K562 (cell line): ENCODE results near the gene RAI1. TPM values are rescaled to one million over a fixed set of nuclear protein-coding genes. Genes with fewer than 3 reads are reported as not detected.

Source experiments
- ATAC-seq: fragments of 200-7000 bp; cut with Tn5 transposase; 3 replicates; pipeline ENCODE4 v1.9.1; 2020; ENCODE audit warnings: moderate library complexity
- BruUV-seq: library from RNA; stranded (reverse); fragments of 400-500 nt; replicated peaks from 2 replicates; lab custom pipeline; 2021; lab: Mats Ljungman, UMichigan
- CTCF ChIA-PET: fragments of 300-600 bp; formaldehyde crosslinking; extraction: SDS; loops from one replicate; lab custom pipeline; 2021; ENCODE audit warnings: low intra/inter-chr PET ratio; lab: Yijun Ruan, JAX
- POLR2A ChIA-PET: fragments of 300-600, 350-650 bp; sonication (Branson Sonifier 250); formaldehyde crosslinking; extraction: SDS; loops from one replicate; lab custom pipeline; 2021; ENCODE audit warnings: antibody characterized with exemption, inconsistent platforms; lab: Yijun Ruan, JAX
- DNase-seq, 4 experiments: peaks; one replicate each; pipeline versions ENCODE4 v3.0.0 to v3.0.0-alpha.2; 2011 to 2018; ENCODE audit warnings: low spot score in 3 of 4, mixed read lengths in 3 of 4; ENCODE audit errors: extremely low read depth in 1 of 4
- FAIRE-seq: peaks from 2 replicates; lab custom pipeline; 2011; peaks lifted over from hg19 to GRCh38; lab: Jason Lieb, UNC
- H2AFZ ChIP-seq: 2 replicates; pipeline ENCODE4 v1.6.0; 2011; ENCODE audit warnings: low read depth, low read length, control low read depth, inconsistent platforms
- H3K27ac ChIP-seq: fragments of 200-600 bp; 3 replicates; pipeline ENCODE4 v1.8.0; 2011; ENCODE audit warnings: low read depth, mild to moderate bottlenecking, control low read depth, inconsistent platforms, low read length, moderate library complexity, mixed read lengths; ENCODE audit errors: extremely low read depth
- H3K27me3 ChIP-seq, 2 experiments: fragments of 300-600 bp in 1 of 2; 2 replicates in 1 of 2; 3 replicates in 1 of 2; pipeline versions ENCODE4 v1.6.0 to v1.8.0; 2011; ENCODE audit warnings: inconsistent platforms in 2 of 2, low read length in 2 of 2, mild to moderate bottlenecking in 1 of 2, mixed read lengths in 1 of 2, moderate library complexity in 1 of 2; ENCODE audit not compliant: control insufficient read depth in 2 of 2, insufficient read depth in 2 of 2
- H3K36me3 ChIP-seq: fragments of 300-600 bp; 3 replicates; pipeline ENCODE4 v1.8.0; 2011; ENCODE audit warnings: mild to moderate bottlenecking, low read length, inconsistent platforms; ENCODE audit not compliant: control insufficient read depth, insufficient read depth
- H3K4me1 ChIP-seq, 2 experiments: fragments of 200-600 bp in 1 of 2; replicated peaks in 1 of 2; 2 replicates in 1 of 2; 3 replicates in 1 of 2; pipeline versions ENCODE4 v1.5.1 to v1.8.0; 2011; ENCODE audit warnings: inconsistent platforms in 2 of 2, low read length in 2 of 2, mild to moderate bottlenecking in 1 of 2, mixed read lengths in 1 of 2, moderate library complexity in 1 of 2; ENCODE audit not compliant: control insufficient read depth in 2 of 2, insufficient read depth in 2 of 2
- H3K4me2 ChIP-seq: 2 replicates; pipeline ENCODE4 v1.6.1; 2011; ENCODE audit warnings: low read length, control low read depth, inconsistent platforms, mixed read lengths; ENCODE audit not compliant: insufficient read depth
- H3K4me3 ChIP-seq: fragments of 200-600 bp; sonication (generic), shearing (Covaris generic); 2 replicates; pipeline ENCODE4 v1.5.1; 2016; ENCODE audit warnings: control low read depth, inconsistent platforms
- H3K79me2 ChIP-seq: fragments of 200-600 bp; 3 replicates; pipeline ENCODE4 v1.8.0; 2011; ENCODE audit warnings: low read length, inconsistent platforms; ENCODE audit not compliant: control insufficient read depth, insufficient read depth
- H3K9ac ChIP-seq, 2 experiments: 2 replicates each; pipeline versions ENCODE4 v1.6.0 to v1.6.1; 2011; ENCODE audit warnings: low read depth in 2 of 2, low read length in 2 of 2, control low read depth in 1 of 2, inconsistent platforms in 1 of 2, mild to moderate bottlenecking in 1 of 2, mixed read lengths in 1 of 2; ENCODE audit not compliant: insufficient read depth in 1 of 2
- H3K9me1 ChIP-seq: one replicate; pipeline ENCODE4 v1.6.0; 2011; ENCODE audit warnings: inconsistent platforms, mild to moderate bottlenecking, low read length, moderate library complexity; ENCODE audit not compliant: control insufficient read depth, insufficient read depth
- H3K9me3 ChIP-seq: replicated peaks from 2 replicates; pipeline ENCODE4 v1.5.1; 2011; ENCODE audit warnings: low read depth, low read length, inconsistent platforms; ENCODE audit not compliant: control insufficient read depth, insufficient read depth
- H4K20me1 ChIP-seq: replicated peaks from 2 replicates; pipeline ENCODE4 v1.6.1; 2011; ENCODE audit warnings: low read length, inconsistent platforms, mixed read lengths; ENCODE audit not compliant: control insufficient read depth, insufficient read depth
- FOXM1 ChIP-seq, 2 experiments: fragments of 450-650 bp in 1 of 2; sonication (generic) in 1 of 2; formaldehyde crosslinking in 1 of 2; IDR thresholded peaks; 2 replicates each; pipeline versions ENCODE4 v1.6.1 to v1.9.0; 2017 to 2022; ENCODE audit warnings: low read depth in 2 of 2, mild to moderate bottlenecking in 2 of 2, missing genetic modification reagents in 1 of 2, moderate library complexity in 1 of 2
- PRMT5 ChIP-seq: sonication (generic); formaldehyde crosslinking; IDR thresholded peaks from 2 replicates; pipeline ENCODE4 v1.5.0; 2020; ENCODE audit warnings: missing genetic modification reagents
- WGBS: fragments of 100-300 bp; shearing (Covaris generic); methylation state at CpG from one replicate; pipeline ENCODE4 v1.1.6; 2016; ENCODE audit warnings: low coverage, mixed read lengths; ENCODE audit not compliant: insufficient coverage; ENCODE audit errors: missing lambda C conversion rate; 5-methylcytosine and 5-hydroxymethylcytosine counted together
- in situ Hi-C: fragments of 300-500 bp; cut with MboI; formaldehyde crosslinking; loops from 4 replicates; pipeline ENCODE4 v1.15.0; 2018; ENCODE audit warnings: inconsistent platforms, mixed read lengths
- intact Hi-C: fragments of 100-400 bp; cut with micrococcal nuclease; formaldehyde crosslinking; loops from 2 replicates; pipeline ENCODE4 v1.14.2; 2022
- polyA plus RNA-seq, 8 experiments: library from polyadenylated mRNA; depleted of rRNA in 4 of 8; stranded (reverse) in 5 of 8; unstranded in 3 of 8; fragments of >200 nt; fragmentation: Nextera tagmentation in 2 of 8; fragmentation: Illumina TruSeq in 1 of 8; extraction: Ambion mirVana in 2 of 8; extraction: Trizol in 1 of 8; gene quantifications; 2 replicates each; pipeline versions ENCODE4 v1.2.1 to v1.2.3, GENCODE V29; 2011 to 2014; ENCODE audit warnings: inconsistent platforms in 1 of 8, missing spikeins in 1 of 8
- total RNA-seq, 7 experiments: library from RNA; depleted of rRNA in 6 of 7; stranded (reverse); fragments of >200 nt in 6 of 7; fragmentation: Illumina TruSeq in 2 of 7; extraction: Trizol in 2 of 7; gene quantifications; 2 replicates each; pipeline versions ENCODE4 v1.2.1 to v1.2.3, GENCODE V29; 2011 to 2021; ENCODE audit warnings: low replicate concordance in 1 of 7
- TF ChIP-seq, protein P1 (sequence below): fragments of 250-450 bp; sonication (Bioruptor Pico); IDR thresholded peaks from 2 replicates; pipeline ENCODE4 v1.4.0; 2020
- TF ChIP-seq, protein P2 (sequence below), 3 experiments: fragments of 200-800 bp in 1 of 3; fragments of 250-450 bp in 1 of 3; fragments of 450-650 bp in 1 of 3; sonication (Bioruptor Pico) in 1 of 3; sonication (Bioruptor generic) in 1 of 3; formaldehyde crosslinking in 1 of 3; IDR thresholded peaks; 2 replicates each; pipeline versions ENCODE4 v1.6.1 to v1.8.0; 2016 to 2022; ENCODE audit warnings: mild to moderate bottlenecking in 2 of 3, missing genetic modification characterization in 2 of 3, missing compliant biosample characterization in 1 of 3, moderate library complexity in 1 of 3
- TF ChIP-seq, protein P3 (sequence below): IDR thresholded peaks from 3 replicates; pipeline ENCODE4 v1.6.1; 2011; ENCODE audit warnings: borderline replicate concordance, mild to moderate bottlenecking, moderate library complexity; ENCODE audit not compliant: insufficient read length; ENCODE audit errors: extremely low read depth

Gene RAI1
- total and polyA plus RNA-seq, 9 of the 15 experiments (the other 6 are each of a cell fraction or from before 2014, with no cell fraction given): 0.68 to 19.9 (median 5.5) TPM

DNA sequence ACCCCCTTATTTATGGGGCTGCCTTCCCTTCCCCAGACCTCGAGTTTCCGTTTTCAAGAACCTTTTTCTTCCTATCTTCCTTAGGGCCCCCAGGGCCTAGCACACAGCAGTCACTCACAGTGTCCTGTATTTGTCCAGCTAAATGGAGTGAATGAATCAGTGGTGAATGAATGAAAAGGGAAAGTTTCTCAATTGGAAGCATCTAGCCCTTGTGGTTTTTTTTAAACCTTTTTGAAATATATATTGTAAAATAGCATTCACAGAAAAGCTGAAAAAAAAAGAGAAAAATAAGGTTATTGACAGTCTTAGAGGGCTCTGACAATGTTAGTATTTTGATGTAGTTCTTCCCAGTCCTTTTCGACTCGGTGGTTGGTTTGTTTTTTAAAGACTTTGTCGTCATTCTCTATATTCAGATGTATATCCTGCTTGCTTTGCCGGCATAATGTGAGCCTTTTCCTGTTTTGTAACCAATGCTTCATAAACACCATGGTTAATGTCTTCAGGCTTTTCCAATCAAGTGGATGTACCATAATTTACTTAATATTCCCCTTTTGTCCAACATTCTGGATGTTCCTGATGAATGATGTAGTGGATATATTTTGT is 45.3 kb downstream of the RAI1 start:
- H3K79me2 ChIP-seq: no peaks in the 10 kb centered on the region; the same call in none of the 3 replicates
- BruUV-seq: no TSS peak
- TF ChIP-seq, protein P1, sequence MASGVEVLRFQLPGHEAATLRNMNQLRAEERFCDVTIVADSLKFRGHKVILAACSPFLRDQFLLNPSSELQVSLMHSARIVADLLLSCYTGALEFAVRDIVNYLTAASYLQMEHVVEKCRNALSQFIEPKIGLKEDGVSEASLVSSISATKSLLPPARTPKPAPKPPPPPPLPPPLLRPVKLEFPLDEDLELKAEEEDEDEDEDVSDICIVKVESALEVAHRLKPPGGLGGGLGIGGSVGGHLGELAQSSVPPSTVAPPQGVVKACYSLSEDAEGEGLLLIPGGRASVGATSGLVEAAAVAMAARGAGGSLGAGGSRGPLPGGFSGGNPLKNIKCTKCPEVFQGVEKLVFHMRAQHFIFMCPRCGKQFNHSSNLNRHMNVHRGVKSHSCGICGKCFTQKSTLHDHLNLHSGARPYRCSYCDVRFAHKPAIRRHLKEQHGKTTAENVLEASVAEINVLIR (CRISPR knock-in tag): no peak
- TF ChIP-seq, protein P2, sequence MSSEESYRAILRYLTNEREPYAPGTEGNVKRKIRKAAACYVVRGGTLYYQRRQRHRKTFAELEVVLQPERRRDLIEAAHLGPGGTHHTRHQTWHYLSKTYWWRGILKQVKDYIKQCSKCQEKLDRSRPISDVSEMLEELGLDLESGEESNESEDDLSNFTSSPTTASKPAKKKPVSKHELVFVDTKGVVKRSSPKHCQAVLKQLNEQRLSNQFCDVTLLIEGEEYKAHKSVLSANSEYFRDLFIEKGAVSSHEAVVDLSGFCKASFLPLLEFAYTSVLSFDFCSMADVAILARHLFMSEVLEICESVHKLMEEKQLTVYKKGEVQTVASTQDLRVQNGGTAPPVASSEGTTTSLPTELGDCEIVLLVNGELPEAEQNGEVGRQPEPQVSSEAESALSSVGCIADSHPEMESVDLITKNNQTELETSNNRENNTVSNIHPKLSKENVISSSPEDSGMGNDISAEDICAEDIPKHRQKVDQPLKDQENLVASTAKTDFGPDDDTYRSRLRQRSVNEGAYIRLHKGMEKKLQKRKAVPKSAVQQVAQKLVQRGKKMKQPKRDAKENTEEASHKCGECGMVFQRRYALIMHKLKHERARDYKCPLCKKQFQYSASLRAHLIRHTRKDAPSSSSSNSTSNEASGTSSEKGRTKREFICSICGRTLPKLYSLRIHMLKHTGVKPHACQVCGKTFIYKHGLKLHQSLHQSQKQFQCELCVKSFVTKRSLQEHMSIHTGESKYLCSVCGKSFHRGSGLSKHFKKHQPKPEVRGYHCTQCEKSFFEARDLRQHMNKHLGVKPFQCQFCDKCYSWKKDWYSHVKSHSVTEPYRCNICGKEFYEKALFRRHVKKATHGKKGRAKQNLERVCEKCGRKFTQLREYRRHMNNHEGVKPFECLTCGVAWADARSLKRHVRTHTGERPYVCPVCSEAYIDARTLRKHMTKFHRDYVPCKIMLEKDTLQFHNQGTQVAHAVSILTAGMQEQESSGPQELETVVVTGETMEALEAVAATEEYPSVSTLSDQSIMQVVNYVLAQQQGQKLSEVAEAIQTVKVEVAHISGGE (CRISPR knock-in tag; IDR thresholded peaks at IDR 0.05): no peak
- TF ChIP-seq, protein P3, sequence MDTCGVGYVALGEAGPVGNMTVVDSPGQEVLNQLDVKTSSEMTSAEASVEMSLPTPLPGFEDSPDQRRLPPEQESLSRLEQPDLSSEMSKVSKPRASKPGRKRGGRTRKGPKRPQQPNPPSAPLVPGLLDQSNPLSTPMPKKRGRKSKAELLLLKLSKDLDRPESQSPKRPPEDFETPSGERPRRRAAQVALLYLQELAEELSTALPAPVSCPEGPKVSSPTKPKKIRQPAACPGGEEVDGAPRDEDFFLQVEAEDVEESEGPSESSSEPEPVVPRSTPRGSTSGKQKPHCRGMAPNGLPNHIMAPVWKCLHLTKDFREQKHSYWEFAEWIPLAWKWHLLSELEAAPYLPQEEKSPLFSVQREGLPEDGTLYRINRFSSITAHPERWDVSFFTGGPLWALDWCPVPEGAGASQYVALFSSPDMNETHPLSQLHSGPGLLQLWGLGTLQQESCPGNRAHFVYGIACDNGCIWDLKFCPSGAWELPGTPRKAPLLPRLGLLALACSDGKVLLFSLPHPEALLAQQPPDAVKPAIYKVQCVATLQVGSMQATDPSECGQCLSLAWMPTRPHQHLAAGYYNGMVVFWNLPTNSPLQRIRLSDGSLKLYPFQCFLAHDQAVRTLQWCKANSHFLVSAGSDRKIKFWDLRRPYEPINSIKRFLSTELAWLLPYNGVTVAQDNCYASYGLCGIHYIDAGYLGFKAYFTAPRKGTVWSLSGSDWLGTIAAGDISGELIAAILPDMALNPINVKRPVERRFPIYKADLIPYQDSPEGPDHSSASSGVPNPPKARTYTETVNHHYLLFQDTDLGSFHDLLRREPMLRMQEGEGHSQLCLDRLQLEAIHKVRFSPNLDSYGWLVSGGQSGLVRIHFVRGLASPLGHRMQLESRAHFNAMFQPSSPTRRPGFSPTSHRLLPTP: no peak
- TF ChIP-seq FOXM1 (IDR thresholded peaks at IDR 0.05; ENCODE audit: low read depth) (no peak), FOXM1 (CRISPR knock-in tag; IDR thresholded peaks at IDR 0.05; ENCODE audit: low read depth) (no peak), PRMT5 (CRISPR knock-in tag) (no peak)
- TF ChIP-seq, all 486 proteins: peak for 0
- CTCF ChIA-PET: no interaction called here
- DNase-seq (no peak), FAIRE-seq (no peak), ATAC-seq (no peak)
- peaks cover 4% of the 10 kb centered on the region for H3K9me1 ChIP-seq
- peaks cover 9% of the 10 kb centered on the region; the same call in 1 of the 2 replicates for H4K20me1 ChIP-seq
- peaks cover 0 to 15% of the 10 kb centered on the region in 2 experiments; a peak in 2 of 5 replicates for H3K4me1 ChIP-seq
- intact Hi-C loops: no loop called here
- no peak overlapping the region for H2AFZ ChIP-seq
- H3K27me3 ChIP-seq: no peaks in the 10 kb centered on the region
- no peak overlapping the region for H3K4me2 ChIP-seq
- H3K36me3 ChIP-seq: peaks cover 8% of the 10 kb centered on the region; the same call in 1 of the 3 replicates
- 64% methylated on average over 6 of the region's 6 CpGs for WGBS
- no peak overlapping the region for H3K27ac ChIP-seq
- no peaks in the 10 kb centered on the region for H3K9me3 ChIP-seq
- H3K4me3 ChIP-seq: no peak overlapping the region
- POLR2A ChIA-PET: interaction anchor here (0.6 to 1.0 kb wide), 2 partner anchors 13 to 456 kb away, joined by 3 read pairs; no protein-coding TSS in a partner anchor
- no peak overlapping the region for H3K9ac ChIP-seq
- in situ Hi-C loops: no loop called here
